Epithelial cell of proximal tubule (primary cell): ENCODE results near the gene MTX3. TPM values are rescaled to one million over a fixed set of nuclear protein-coding genes. Genes with fewer than 3 reads are reported as not detected.

ENCODE experiments used
- DNase-seq: peaks from one replicate; pipeline ENCODE4 v3.0.0-alpha.2; 2011; ENCODE audit warnings: low read depth
- H3K4me3 ChIP-seq: 2 replicates; pipeline ENCODE4 v1.5.1; 2011; ENCODE audit warnings: low read depth, mild to moderate bottlenecking, low read length
- CTCF ChIP-seq: conservative IDR thresholded peaks from 2 replicates; pipeline ENCODE4 v1.5.1; 2012; ENCODE audit warnings: low read depth, mild to moderate bottlenecking, low read length
- total RNA-seq: library from RNA; depleted of rRNA; stranded (reverse); fragments of >200 nt; gene quantifications from 2 replicates; pipeline ENCODE4 v1.2.3, GENCODE V29; 2015

MTX3 gene
- total RNA-seq, 1 donor from 2014 or later: 6.2 TPM

DNA sequence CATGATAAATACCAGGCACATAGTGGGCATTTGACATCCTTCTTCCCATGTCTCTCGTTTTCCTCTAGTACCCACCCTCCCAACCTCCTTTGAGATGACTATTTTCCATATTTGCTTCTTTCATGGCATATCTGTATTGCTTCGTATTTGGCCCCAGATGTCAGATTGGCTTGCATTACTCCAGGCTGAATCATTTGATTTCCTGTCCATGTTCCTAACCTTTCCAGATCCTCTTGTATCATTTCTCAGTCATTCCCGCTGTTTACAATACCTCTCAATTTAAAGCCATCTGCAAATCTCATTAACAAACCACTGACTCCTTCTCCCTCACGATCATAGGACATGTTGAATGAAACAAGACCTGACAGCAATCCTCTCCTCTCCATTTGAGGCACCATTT is 19.9 kb downstream of the MTX3 start:
- H3K4me3 ChIP-seq: no peak overlapping the region
- no peak for DNase-seq
- no peak for TF ChIP-seq CTCF

- DNase-seq: no peak
- TF ChIP-seq CTCF: no peak
Measured at GRCh38 chr5:79966448-79966847, 24.6 kb downstream of the MTX3 start.

DNA sequence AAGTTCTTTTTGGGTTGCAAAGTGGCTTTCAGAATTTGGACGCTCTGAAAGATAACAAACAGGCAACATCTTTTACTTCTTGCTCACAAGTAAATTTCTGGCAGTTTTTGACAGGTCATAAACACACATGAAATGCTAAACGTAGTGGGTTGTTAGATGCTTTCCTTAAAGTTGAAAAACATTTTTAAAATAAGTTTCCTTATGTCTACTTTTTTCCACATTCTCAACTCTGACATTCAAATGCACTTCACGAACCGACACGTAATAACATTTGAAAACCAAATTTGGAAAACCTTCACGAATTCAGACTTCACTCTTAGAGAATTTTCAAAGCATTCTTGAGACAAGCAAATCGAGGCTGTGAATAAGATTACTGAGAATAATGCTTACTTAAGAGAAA is 26.9 kb downstream of the MTX3 start:
- no peak for DNase-seq
- no peak for TF ChIP-seq CTCF
- no peak overlapping the region for H3K4me3 ChIP-seq

More at GRCh38 chr5:79966448-79966847, 24.6 kb downstream of the MTX3 start:
- H3K4me3 ChIP-seq: no peak overlapping the region

GRCh38 chr5:79963261-79964061 is 27.6 kb downstream of the MTX3 start:
- TF ChIP-seq CTCF: no peak
- H3K4me3 ChIP-seq: no peak overlapping the region
- no peak for DNase-seq

- no peak for TF ChIP-seq CTCF
- no peak overlapping the region for H3K4me3 ChIP-seq
- no peak for DNase-seq
Measured at GRCh38 chr5:79962575-79963222, 28.4 kb downstream of the MTX3 start.

DNA sequence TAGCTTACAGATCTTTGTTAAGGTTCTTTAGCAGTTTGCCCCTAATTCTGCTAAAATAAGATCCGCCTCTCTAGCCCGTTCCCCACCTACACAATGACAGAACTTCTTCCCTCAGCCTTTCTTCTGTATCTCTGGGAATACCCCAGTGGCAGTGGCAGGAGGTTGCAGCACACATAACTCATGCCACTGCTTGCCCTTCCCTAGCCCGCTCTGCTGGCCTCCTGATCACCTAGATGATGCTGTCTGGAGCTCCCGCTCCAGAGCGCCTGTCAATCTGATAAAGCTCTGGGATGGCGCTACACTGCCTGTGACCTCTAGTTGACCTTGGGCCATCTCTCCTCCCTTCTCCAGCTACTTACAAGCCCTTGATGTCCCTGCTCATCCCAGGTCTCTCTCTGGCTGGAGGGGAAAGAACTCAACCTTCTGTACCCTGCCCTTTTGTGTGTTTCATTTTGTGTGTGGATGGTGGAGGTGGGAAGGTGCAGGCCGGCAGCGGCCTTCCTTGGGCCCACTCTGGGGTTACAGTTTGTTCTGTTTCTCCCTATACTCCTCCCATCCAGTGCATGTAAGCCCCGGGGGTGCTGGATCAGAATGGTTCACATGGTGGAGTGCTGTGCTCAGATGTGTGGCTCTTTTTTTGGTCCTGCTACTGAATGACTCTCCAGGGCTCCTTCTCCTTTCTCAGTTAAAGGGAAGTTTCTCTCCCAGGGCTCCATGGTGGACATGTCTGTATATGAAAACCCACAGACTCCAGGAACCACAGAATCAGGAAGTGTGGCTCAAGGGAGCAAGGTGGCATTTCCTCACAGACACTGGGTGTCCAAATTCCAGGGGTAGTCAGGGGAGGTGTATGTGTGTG is 29.1 kb downstream of the MTX3 start:
- no peak overlapping the region for H3K4me3 ChIP-seq
- TF ChIP-seq CTCF: no peak
- DNase-seq: no peak
